GM21526 (cell line): ENCODE measurements around the gene TSPAN4.

Experiments used
- ATAC-seq: cut with Tn5 transposase; IDR thresholded peaks from one replicate; pipeline ENCODE4 v1.9.1; 2021; ENCODE audit warnings: moderate library complexity; ENCODE audit not compliant: unreplicated experiment, low FRiP score

Gene TSPAN4

GRCh38 chr11:900545-900944 is 57.9 kb downstream of the TSPAN4 start:
- ATAC-seq: no peak

DNA sequence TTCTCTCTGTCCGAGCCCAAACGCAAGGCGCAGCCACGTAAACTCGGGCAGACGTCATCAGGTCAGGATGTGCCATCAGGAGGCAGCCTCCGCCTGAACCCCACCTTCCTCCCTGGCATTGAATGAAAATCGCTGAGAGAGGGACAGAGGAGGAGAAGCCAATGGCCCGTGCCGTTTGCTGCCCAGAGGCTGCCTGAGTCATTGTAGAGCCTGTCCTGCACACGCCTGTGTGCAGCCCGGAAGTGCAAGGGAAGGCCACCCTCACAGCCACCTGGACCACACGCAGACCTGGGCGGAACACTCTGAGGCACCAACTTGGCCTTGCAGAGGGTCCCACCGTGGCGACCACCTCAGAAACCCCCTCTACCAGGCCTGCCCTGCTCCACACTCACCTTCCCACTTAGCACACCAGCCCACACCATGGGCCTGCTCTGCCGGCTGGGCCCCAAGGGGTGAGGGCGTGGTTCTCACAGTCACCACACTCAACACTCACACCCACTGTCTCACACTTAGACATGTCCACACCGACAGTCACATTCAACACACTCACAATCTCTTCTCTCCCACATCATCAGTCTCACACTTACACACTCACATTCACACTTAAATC is 58.9 kb downstream of the TSPAN4 start:
- no peak for ATAC-seq

- ATAC-seq: no peak
These were observed 61.7 kb downstream of the TSPAN4 start for GRCh38 chr11:904380-904779.

DNA sequence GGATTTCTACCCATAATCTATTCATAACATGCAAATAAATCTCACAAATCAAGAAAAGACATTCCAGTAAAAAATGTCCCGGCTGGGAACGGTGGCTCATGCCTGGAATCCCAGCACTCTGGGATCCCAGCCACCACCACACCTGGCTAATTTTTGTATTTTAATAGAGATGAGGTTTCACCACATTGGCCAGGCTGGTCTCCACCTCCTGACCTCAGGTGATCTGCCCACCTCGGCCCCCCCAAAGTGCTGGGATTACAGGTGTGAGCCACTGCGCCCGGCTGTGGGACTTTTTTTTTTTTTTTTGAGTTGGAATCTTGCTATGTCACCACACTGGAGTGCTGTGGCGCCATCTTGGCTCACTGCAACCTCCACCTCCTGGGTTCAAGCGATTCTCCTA is 63.3 kb downstream of the TSPAN4 start:
- ATAC-seq: no peak

DNA sequence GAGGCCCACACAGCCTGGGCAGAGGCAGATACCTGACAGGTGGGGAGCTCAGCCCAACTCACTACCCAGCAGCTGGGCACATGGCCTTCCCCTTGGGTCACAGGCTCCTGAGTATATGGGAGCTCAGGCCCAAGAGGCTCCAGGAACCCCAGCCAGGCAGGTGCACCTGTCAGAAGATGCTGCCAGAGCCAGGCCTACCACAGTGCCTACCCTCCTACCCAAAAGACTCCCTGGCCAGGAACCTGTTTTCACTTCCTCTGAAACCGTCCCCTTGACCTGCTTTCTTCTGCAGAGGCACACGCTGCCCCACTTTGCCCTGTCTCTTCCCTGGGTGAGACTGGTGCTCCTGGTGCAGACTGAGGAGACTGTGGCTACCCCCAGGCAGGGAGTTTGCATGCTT is 65.0 kb downstream of the TSPAN4 start:
- no peak for ATAC-seq

DNA sequence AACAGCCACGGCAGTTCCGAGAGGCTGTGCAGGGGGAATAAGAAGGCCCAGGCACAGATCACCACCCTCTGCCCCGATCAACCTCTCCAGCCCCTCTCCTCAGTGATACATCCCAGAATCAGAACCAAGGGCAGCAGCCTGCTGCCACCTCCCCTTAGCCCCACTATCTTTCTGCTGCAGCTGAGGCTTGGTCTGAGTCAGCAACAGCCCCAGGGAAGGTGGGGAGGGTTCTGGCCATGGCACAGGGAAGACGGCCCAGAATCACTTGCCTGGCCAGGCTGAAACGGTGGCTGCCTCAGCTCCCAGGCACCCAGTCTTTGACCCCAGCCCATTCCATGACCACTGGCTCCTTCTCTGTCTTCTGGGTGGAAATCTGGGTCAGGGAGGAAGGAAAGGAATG is 65.6 kb downstream of the TSPAN4 start:
- no peak for ATAC-seq

GRCh38 chr11:909406-909805 is 66.8 kb downstream of the TSPAN4 start:
- no peak for ATAC-seq

DNA sequence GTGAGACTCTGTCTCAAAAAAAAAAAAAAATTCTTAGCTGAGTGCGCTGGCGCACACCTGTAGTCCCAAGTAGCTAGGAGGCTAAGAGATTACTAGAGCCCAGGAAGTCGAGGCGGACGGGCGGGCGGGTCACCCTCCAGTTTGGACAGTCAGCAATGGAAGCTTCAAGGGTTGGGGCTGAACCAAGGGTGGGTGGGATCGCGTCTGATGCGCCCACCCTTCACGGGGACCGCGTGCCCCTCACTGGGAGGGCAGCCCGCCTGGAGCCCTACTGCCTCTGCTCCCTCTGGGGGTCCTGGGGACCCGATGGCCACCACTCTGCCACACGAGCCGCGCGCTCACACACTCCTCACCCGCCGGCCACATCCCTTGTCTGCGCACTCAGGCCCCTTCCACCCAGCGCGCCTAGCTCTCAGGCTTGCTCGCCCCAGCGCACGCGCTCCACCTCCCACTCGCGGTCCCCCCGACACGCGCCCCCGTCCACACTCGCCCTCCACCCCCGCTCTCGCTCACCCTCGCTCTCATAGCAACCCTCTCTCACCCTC is 67.5 kb downstream of the TSPAN4 start:
- no peak for ATAC-seq

- ATAC-seq: peak; percentile 76
These were observed 68.0 kb downstream of the TSPAN4 start, which contains the start of gene CHID1 for GRCh38 chr11:910589-911030. TSS of gene CHID1 (minus strand) at chr11:910810. CDS start at chr11:904816, 5,994 bp downstream.

DNA sequence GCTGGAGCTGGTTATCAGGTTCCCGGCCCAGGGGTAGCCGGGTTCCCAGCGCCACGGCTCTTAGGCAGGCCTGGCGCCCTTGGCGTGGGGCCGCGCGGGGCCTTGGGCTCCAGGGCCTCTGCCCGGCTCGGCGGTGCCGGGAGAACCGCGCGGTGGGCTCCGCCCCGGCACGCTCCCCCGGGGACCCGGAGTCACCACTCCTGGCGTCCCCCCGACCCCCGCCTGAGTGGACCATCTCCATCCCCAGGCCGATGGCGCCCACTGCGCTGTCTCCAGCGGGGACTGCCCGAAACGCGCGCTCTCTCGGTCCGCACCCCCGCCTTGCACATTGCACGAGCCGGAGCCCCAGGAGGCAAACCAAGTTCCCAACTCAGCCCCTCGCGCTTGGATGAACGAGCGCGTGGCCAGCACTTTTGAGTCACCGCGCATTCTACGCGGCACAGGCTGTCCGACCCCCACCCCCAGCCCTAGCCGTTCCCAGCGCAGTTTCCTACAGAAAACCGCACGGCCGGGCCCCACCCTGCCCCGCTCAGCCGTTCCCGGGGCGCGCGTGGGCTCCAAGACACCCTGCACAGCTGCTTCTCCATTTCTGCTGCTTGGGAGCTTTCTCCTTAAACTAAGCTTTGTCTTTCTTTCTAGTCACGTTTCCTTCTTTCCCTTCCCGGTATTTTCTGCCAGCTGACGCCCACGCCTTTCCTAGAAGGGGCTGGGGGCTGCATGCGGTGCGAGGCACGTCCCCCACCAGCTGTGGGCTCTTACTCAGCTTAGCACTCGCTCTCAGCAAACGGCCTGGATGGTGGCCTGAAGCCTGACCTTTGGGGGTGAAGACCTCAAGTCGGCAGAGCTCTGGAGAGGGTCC is 68.6 kb downstream of the TSPAN4 start:
- peak; percentile 23 for ATAC-seq

DNA sequence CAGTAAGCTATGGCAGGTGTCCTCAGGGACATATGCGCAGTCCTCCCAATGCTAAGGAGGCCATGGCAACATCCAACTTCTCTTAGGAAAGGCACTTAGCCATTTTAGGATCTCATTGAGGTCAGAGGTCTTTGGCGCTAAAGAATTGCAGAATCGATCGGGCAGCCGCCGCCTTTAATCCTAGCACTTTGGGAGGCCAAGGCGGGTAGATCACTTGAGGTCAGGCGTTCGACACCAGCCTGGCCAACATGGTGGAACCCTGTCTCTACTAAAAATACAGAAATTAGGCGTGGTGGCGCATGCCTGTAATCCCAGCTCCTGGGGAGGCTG is 69.2 kb downstream of the TSPAN4 start:
- ATAC-seq: no peak

DNA sequence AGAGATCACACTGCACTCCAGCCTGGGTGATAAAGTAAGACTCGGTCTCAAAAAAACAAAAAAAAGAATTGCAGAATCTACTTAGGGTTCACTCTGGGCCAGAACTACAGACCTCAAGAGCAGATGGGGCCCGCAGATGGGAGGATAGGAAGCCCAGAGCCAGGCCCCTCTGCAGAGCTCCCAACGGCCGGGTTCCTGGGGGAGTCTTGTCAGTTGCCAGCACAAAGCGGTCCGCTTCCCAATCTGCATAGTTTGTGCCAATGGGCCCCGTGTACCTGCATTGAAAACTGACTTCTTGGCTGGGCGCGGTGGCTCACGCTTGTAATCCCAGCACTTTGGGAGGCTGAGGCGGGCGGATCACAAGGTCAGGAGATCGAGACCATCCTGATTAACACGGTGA is 69.6 kb downstream of the TSPAN4 start:
- no peak for ATAC-seq

- ATAC-seq: no peak
These were observed 70.4 kb downstream of the TSPAN4 start for GRCh38 chr11:913043-913442.

GRCh38 chr11:914204-914603 is 71.6 kb downstream of the TSPAN4 start:
- ATAC-seq: no peak

- no peak for ATAC-seq
These were observed 72.3 kb downstream of the TSPAN4 start for GRCh38 chr11:914747-915501.
